Measurements from ENCODE around the gene IDH3G. TPM values are rescaled to one million over a fixed set of nuclear protein-coding genes. Genes with fewer than 3 reads are reported as not detected.

Gene IDH3G
- 40.2 and 42.7 TPM in 2 replicates for total RNA-seq

DNA sequence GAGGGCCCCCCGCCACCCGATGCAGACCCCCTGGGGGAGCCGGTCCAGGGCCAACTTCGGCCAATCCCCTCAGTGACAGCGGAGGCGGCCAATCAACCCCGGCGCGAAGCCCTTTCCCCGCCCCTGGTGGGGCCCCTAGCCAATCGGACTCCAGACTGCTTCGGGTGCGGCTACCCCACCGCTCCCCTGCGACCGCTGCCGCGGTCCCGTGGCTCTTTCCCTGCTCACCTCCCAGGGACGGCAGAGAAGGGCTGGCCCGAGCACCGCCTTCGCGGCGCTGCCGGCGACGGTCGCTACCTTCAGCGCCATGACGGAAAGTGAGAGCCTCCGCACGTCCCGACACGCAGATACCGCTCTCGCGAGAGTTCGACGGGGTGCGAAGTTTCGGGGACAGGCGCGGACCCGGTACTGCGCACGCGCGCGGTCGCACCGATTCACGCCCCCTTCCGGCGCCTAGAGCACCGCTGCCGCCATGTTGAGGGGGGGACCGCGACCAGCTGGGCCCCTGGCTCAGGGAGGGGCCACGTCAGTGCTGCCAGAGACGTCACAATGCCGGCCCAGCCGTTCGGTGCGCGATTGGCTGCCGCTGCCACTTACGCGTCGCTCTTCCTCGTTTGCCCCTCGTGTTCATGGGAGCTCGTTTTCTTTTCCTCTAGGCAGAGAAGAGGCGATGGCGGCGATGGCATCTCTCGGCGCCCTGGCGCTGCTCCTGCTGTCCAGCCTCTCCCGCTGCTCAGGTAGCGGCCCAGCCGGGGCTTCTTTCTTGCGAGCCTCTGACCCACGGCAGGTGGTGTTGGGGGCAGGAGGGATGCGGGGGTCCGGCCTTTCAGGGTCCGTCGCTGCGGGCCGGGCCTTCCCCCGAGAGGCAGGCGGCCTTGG, at the start of gene IDH3G, which contains the start of gene SSR4:
Gene IDH3G, minus strand, starts transcription at position 358 of the 879 bp plus-strand sequence. Its CDS starts 49 bp downstream, at position 309.
Gene SSR4, plus strand, starts transcription at position 651 of the 879 bp plus-strand sequence. Its CDS starts 20 bp downstream, at position 671.
- DNase-seq (ENCODE audit: insufficient read length, low spot score, missing footprints), result peak; percentile 100
- H3K4me2 ChIP-seq (ENCODE audit: insufficient read depth, low read length), result peak within 1 kb of the TSS; percentile 85
- peak within 1 kb of the TSS; percentile 74 for H2AFZ ChIP-seq (ENCODE audit: low read length)
- no peak for TF ChIP-seq CTCF (IDR thresholded peaks at IDR 0.05; ENCODE audit: extremely low read depth, low read depth, low read length)
- peaks cover 3% of the 10 kb centered on the region for H3K36me3 ChIP-seq (ENCODE audit: insufficient read depth, low read length)
- H3K27me3 ChIP-seq (ENCODE audit: insufficient read depth, low read length), result no peaks in the 10 kb centered on the region
- H3K9me3 ChIP-seq (ENCODE audit: low read depth, low read length), result no peaks in the 10 kb centered on the region
- H3K4me1 ChIP-seq (ENCODE audit: insufficient read depth, low read length), result peaks cover 13% of the 10 kb centered on the region
- peaks cover 71% of the 10 kb centered on the region for H3K79me2 ChIP-seq (ENCODE audit: insufficient read depth, low read length)
- H4K20me1 ChIP-seq (ENCODE audit: insufficient read depth, low read length), result peaks cover 29% of the 10 kb centered on the region
- peak within 1 kb of the TSS; percentile 90 for H3K27ac ChIP-seq (ENCODE audit: low read depth, low read length)
- peak within 1 kb of the TSS; percentile 79 for H3K4me3 ChIP-seq (ENCODE audit: insufficient read depth, low read length)

DNA sequence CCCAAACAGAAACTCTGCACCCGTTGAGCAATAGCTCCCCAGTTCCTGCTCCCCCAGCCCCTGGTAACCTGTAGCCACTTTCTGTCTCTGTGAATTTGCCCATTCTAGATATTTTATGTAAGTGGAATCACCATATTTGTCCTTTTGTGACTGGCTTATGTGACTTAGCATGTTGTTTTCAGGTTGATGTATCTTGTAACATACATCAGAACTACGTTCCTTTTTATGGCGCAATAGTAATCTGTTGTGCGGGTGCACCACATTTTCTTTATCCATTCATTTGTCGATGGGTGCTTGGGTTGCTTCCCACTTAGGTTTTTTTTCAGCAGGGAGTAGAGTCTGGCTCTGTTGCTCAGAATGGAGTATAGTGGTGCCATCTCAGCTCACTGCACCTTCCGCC, 42.7 kb upstream of the IDH3G start:
- H3K4me3 ChIP-seq (ENCODE audit: insufficient read depth, low read length), result no peak overlapping the region
- H3K27me3 ChIP-seq (ENCODE audit: insufficient read depth, low read length), result peaks cover 26% of the 10 kb centered on the region
- no peaks in the 10 kb centered on the region for H3K9me3 ChIP-seq (ENCODE audit: low read depth, low read length)
- H2AFZ ChIP-seq (ENCODE audit: low read length), result no peak overlapping the region
- no peaks in the 10 kb centered on the region for H3K79me2 ChIP-seq (ENCODE audit: insufficient read depth, low read length)
- H4K20me1 ChIP-seq (ENCODE audit: insufficient read depth, low read length), result no peaks in the 10 kb centered on the region
- no peak overlapping the region for H3K27ac ChIP-seq (ENCODE audit: low read depth, low read length)
- DNase-seq (ENCODE audit: insufficient read length, low spot score, missing footprints), result peak; percentile 34
- H3K36me3 ChIP-seq (ENCODE audit: insufficient read depth, low read length), result no peaks in the 10 kb centered on the region
- TF ChIP-seq CTCF (IDR thresholded peaks at IDR 0.05; ENCODE audit: extremely low read depth, low read depth, low read length), result no peak
- H3K4me1 ChIP-seq (ENCODE audit: insufficient read depth, low read length), result no peaks in the 10 kb centered on the region
- H3K4me2 ChIP-seq (ENCODE audit: insufficient read depth, low read length), result no peak overlapping the region

GRCh38 chrX:153832728-153833127, 38.6 kb upstream of the IDH3G start:
- Histone ChIP-seq H3K27ac (ENCODE audit: low read depth, low read length) (no peak overlapping the region), H3K4me1 (ENCODE audit: insufficient read depth, low read length) (no peaks in the 10 kb centered on the region), H2AFZ (ENCODE audit: low read length) (no peak overlapping the region), H3K27me3 (ENCODE audit: insufficient read depth, low read length) (peaks cover 43% of the 10 kb centered on the region), H3K79me2 (ENCODE audit: insufficient read depth, low read length) (no peaks in the 10 kb centered on the region), H3K4me3 (ENCODE audit: insufficient read depth, low read length) (no peak overlapping the region), H3K4me2 (ENCODE audit: insufficient read depth, low read length) (no peak overlapping the region), H4K20me1 (ENCODE audit: insufficient read depth, low read length) (no peaks in the 10 kb centered on the region), H3K9me3 (ENCODE audit: low read depth, low read length) (no peaks in the 10 kb centered on the region), H3K36me3 (ENCODE audit: insufficient read depth, low read length) (no peaks in the 10 kb centered on the region)
- TF ChIP-seq CTCF (IDR thresholded peaks at IDR 0.05; ENCODE audit: extremely low read depth, low read depth, low read length), result no peak
- DNase-seq (ENCODE audit: insufficient read length, low spot score, missing footprints), result peak; percentile 5

GRCh38 chrX:153831429-153832150, 37.4 kb upstream of the IDH3G start:
- Histone ChIP-seq H3K4me3 (ENCODE audit: insufficient read depth, low read length) (no peak overlapping the region), H3K4me1 (ENCODE audit: insufficient read depth, low read length) (no peaks in the 10 kb centered on the region), H4K20me1 (ENCODE audit: insufficient read depth, low read length) (no peaks in the 10 kb centered on the region), H3K27ac (ENCODE audit: low read depth, low read length) (no peak overlapping the region), H3K9me3 (ENCODE audit: low read depth, low read length) (no peaks in the 10 kb centered on the region), H3K27me3 (ENCODE audit: insufficient read depth, low read length) (peaks cover 52% of the 10 kb centered on the region), H3K4me2 (ENCODE audit: insufficient read depth, low read length) (no peak overlapping the region), H3K36me3 (ENCODE audit: insufficient read depth, low read length) (no peaks in the 10 kb centered on the region), H3K79me2 (ENCODE audit: insufficient read depth, low read length) (no peaks in the 10 kb centered on the region), H2AFZ (ENCODE audit: low read length) (no peak overlapping the region)
- DNase-seq (ENCODE audit: insufficient read length, low spot score, missing footprints), result peak; percentile 74
- no peak for TF ChIP-seq CTCF (IDR thresholded peaks at IDR 0.05; ENCODE audit: extremely low read depth, low read depth, low read length)
